ENCODE measurements around the gene UBE3B.

DNA sequence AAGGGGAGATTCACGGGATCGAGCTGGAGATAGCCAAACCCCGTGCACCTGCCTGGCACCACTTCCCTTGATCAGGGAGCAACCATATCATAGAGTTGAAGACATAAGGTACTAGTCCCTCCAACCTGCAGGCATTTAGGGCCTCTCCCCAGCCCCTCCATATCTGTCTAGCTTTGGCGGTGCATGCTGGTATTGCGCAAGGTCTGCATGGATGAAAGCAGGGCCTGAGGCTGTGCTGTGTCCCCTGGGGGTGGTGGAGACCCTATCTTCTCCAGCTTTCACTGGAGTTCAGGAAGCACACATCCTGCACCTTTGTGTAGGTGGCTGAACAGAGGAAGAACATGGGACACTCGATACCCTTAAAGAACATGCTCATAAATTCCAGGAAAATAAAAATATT, 47.2 kb upstream of the UBE3B start:
- TF ChIP-seq, protein P1, sequence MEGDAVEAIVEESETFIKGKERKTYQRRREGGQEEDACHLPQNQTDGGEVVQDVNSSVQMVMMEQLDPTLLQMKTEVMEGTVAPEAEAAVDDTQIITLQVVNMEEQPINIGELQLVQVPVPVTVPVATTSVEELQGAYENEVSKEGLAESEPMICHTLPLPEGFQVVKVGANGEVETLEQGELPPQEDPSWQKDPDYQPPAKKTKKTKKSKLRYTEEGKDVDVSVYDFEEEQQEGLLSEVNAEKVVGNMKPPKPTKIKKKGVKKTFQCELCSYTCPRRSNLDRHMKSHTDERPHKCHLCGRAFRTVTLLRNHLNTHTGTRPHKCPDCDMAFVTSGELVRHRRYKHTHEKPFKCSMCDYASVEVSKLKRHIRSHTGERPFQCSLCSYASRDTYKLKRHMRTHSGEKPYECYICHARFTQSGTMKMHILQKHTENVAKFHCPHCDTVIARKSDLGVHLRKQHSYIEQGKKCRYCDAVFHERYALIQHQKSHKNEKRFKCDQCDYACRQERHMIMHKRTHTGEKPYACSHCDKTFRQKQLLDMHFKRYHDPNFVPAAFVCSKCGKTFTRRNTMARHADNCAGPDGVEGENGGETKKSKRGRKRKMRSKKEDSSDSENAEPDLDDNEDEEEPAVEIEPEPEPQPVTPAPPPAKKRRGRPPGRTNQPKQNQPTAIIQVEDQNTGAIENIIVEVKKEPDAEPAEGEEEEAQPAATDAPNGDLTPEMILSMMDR (IDR thresholded peaks at IDR 0.05) = no peak
- no peak for TF ChIP-seq EZH2 (IDR thresholded peaks at IDR 0.05; ENCODE audit: borderline replicate concordance, insufficient read depth, low read depth, low read length, poor library complexity, severe bottlenecking)

All from B cell (primary cell).